Activated T-helper 1 cell treated with anti-CD3 and anti-CD28 coated beads, Interleukin-12 subunit alpha, Interleukin-12 subunit beta, Interleukin-2, Interleukin-4 antibody, amounts not matched to agents 30 ng/mL and 10 ng/mL and 1 ng/mL, durations not matched to agents 14 hours and 24 hours and 36 hours (primary cell): ENCODE measurements around the gene RBM4B. TPM values are rescaled to one million over a fixed set of nuclear protein-coding genes. Genes with fewer than 3 reads are reported as not detected.

Experiments
- DNase-seq: peaks from one replicate; pipeline ENCODE4 v3.0.0; 2021; ENCODE audit warnings: low spot score
- H3K27ac Mint-ChIP-seq: one replicate; pipeline ENCODE4 v1.8.0; 2021; ENCODE audit warnings: mild to moderate bottlenecking, mixed read lengths
- H3K27me3 Mint-ChIP-seq: one replicate; pipeline ENCODE4 v1.8.0; 2022; ENCODE audit warnings: mild to moderate bottlenecking, moderate library complexity, mixed read lengths; ENCODE audit not compliant: insufficient read depth
- H3K36me3 Mint-ChIP-seq: one replicate; pipeline ENCODE4 v1.8.0; 2021; ENCODE audit warnings: low read depth, mixed read lengths
- H3K4me1 Mint-ChIP-seq: one replicate; pipeline ENCODE4 v1.8.0; 2021; ENCODE audit warnings: low read depth, mixed read lengths
- H3K4me3 Mint-ChIP-seq: one replicate; pipeline ENCODE4 v1.8.0; 2021; ENCODE audit warnings: mild to moderate bottlenecking, moderate library complexity, mixed read lengths
- H3K9me3 Mint-ChIP-seq: one replicate; pipeline ENCODE4 v1.8.0; 2021; ENCODE audit warnings: mixed read lengths
- intact Hi-C: fragments of 100-400 bp; cut with micrococcal nuclease; formaldehyde crosslinking; loops from one replicate; pipeline ENCODE4 v1.15.1; 2024
- total RNA-seq: library from RNA; stranded (reverse); gene quantifications from 2 replicates; pipeline ENCODE4 v1.2.3, GENCODE V29; 2022

The RBM4B gene
- total RNA-seq, 1 donor from 2014 or later = 16.6 TPM

- Mint-ChIP-seq H3K4me3 (no peak overlapping the region), H3K36me3 (no peaks in the 10 kb centered on the region), H3K27me3 (no peaks in the 10 kb centered on the region), H3K4me1 (no peaks in the 10 kb centered on the region), H3K27ac (no peak overlapping the region), H3K9me3 (no peaks in the 10 kb centered on the region)
- intact Hi-C loops = no loop called here
- DNase-seq = no peak
Measured at GRCh38 chr11:66688561-66689534, 11.2 kb upstream of the RBM4B start.

- no peaks in the 10 kb centered on the region for H3K36me3 Mint-ChIP-seq
- no peaks in the 10 kb centered on the region for H3K4me1 Mint-ChIP-seq
- no peaks in the 10 kb centered on the region for H3K27me3 Mint-ChIP-seq
- no peaks in the 10 kb centered on the region for H3K9me3 Mint-ChIP-seq
- H3K4me3 Mint-ChIP-seq = no peak overlapping the region
- H3K27ac Mint-ChIP-seq = no peak overlapping the region
- intact Hi-C loops = no loop called here
- DNase-seq = no peak
Measured at GRCh38 chr11:66687831-66688281, 10.2 kb upstream of the RBM4B start.

GRCh38 chr11:66686801-66687750 lies 9.4 kb upstream of the RBM4B start:
- no peaks in the 10 kb centered on the region for H3K9me3 Mint-ChIP-seq
- no peaks in the 10 kb centered on the region for H3K27me3 Mint-ChIP-seq
- H3K4me1 Mint-ChIP-seq = no peaks in the 10 kb centered on the region
- intact Hi-C loops = no loop called here
- no peak overlapping the region for H3K4me3 Mint-ChIP-seq
- H3K36me3 Mint-ChIP-seq = no peaks in the 10 kb centered on the region
- no peak for DNase-seq
- H3K27ac Mint-ChIP-seq = no peak overlapping the region

- no peak for DNase-seq
- intact Hi-C loops = no loop called here
- H3K4me1 Mint-ChIP-seq = no peaks in the 10 kb centered on the region
- H3K27ac Mint-ChIP-seq = no peak overlapping the region
- no peaks in the 10 kb centered on the region for H3K27me3 Mint-ChIP-seq
- H3K4me3 Mint-ChIP-seq = no peak overlapping the region
- no peaks in the 10 kb centered on the region for H3K9me3 Mint-ChIP-seq
- no peaks in the 10 kb centered on the region for H3K36me3 Mint-ChIP-seq
Measured at GRCh38 chr11:66686100-66686785, 8.6 kb upstream of the RBM4B start.

GRCh38 chr11:66685276-66686099 lies 7.8 kb upstream of the RBM4B start:
- H3K36me3 Mint-ChIP-seq = no peaks in the 10 kb centered on the region
- no peaks in the 10 kb centered on the region for H3K9me3 Mint-ChIP-seq
- H3K4me1 Mint-ChIP-seq = no peaks in the 10 kb centered on the region
- intact Hi-C loops = no loop called here
- H3K4me3 Mint-ChIP-seq = no peak overlapping the region
- no peak overlapping the region for H3K27ac Mint-ChIP-seq
- DNase-seq = no peak
- H3K27me3 Mint-ChIP-seq = no peaks in the 10 kb centered on the region

GRCh38 chr11:66684635-66685034 lies 6.9 kb upstream of the RBM4B start:
- Mint-ChIP-seq H3K4me3 (no peak overlapping the region), H3K27me3 (no peaks in the 10 kb centered on the region), H3K4me1 (no peaks in the 10 kb centered on the region), H3K9me3 (no peaks in the 10 kb centered on the region), H3K27ac (no peak overlapping the region), H3K36me3 (no peaks in the 10 kb centered on the region)
- no peak for DNase-seq
- intact Hi-C loops = no loop called here

GRCh38 chr11:66683877-66684276 lies 6.2 kb upstream of the RBM4B start:
- Mint-ChIP-seq H3K27me3 (no peaks in the 10 kb centered on the region), H3K36me3 (no peaks in the 10 kb centered on the region), H3K27ac (no peak overlapping the region), H3K9me3 (no peaks in the 10 kb centered on the region), H3K4me3 (no peak overlapping the region), H3K4me1 (no peaks in the 10 kb centered on the region)
- intact Hi-C loops = no loop called here
- no peak for DNase-seq

- Mint-ChIP-seq H3K36me3 (peaks cover 8% of the 10 kb centered on the region), H3K27me3 (no peaks in the 10 kb centered on the region), H3K4me1 (peaks cover 21% of the 10 kb centered on the region), H3K9me3 (no peaks in the 10 kb centered on the region), H3K27ac (no peak overlapping the region), H3K4me3 (no peak overlapping the region)
- no peak for DNase-seq
- intact Hi-C loops = no loop called here
Measured at GRCh38 chr11:66680966-66681645, 3.4 kb upstream of the RBM4B start.

GRCh38 chr11:66676931-66677598 lies 622 bp downstream of the RBM4B start:
- intact Hi-C loops = loop anchor here (1.0 to 5.0 kb wide), 4 partner anchors 166 to 364 kb away; partner anchors contain the start of genes PELI3 and RCE1
- Mint-ChIP-seq H3K4me3 (peak overlapping the region; percentile 95), H3K27me3 (no peaks in the 10 kb centered on the region), H3K9me3 (no peaks in the 10 kb centered on the region), H3K4me1 (peaks cover 35% of the 10 kb centered on the region), H3K36me3 (peaks cover 15% of the 10 kb centered on the region), H3K27ac (peak overlapping the region; percentile 97)
- no peak for DNase-seq

GRCh38 chr11:66676282-66676919 lies 1.3 kb downstream of the RBM4B start:
- no peaks in the 10 kb centered on the region for H3K9me3 Mint-ChIP-seq

More at GRCh38 chr11:66676282-66676919, 1.3 kb downstream of the RBM4B start:
- DNase-seq = no peak
- intact Hi-C loops = loop anchor here (2.0 to 5.0 kb wide), 2 partner anchors 289 to 364 kb away; no protein-coding TSS in a partner anchor
- peaks cover 15% of the 10 kb centered on the region for H3K36me3 Mint-ChIP-seq
- no peaks in the 10 kb centered on the region for H3K27me3 Mint-ChIP-seq
- H3K4me3 Mint-ChIP-seq = peak overlapping the region; percentile 95
- H3K4me1 Mint-ChIP-seq = peaks cover 35% of the 10 kb centered on the region
- peak overlapping the region; percentile 57 for H3K27ac Mint-ChIP-seq
